DOHH2 (cell line): ENCODE results near the gene HOXD9.

Source experiments
- H3F3A ChIP-seq: fragments of 200-600 bp; sonication (generic), shearing (Covaris generic); 2 replicates; pipeline ENCODE4 v1.6.0; 2016; ENCODE audit warnings: antibody characterized with exemption, mild to moderate bottlenecking; ENCODE audit not compliant: control insufficient read depth, insufficient read depth
- H3K27ac ChIP-seq: fragments of 200-600 bp; sonication (generic); 2 replicates; pipeline ENCODE4 v1.5.1; 2014; ENCODE audit warnings: low read depth, mild to moderate bottlenecking, low read length, moderate library complexity
- H3K27me3 ChIP-seq: fragments of 200-600 bp; sonication (generic); 2 replicates; pipeline ENCODE4 v1.6.1; 2014; ENCODE audit warnings: mild to moderate bottlenecking, low read length, mixed read lengths; ENCODE audit not compliant: control insufficient read depth
- H3K36me3 ChIP-seq: fragments of 200-600 bp; sonication (generic); 2 replicates; pipeline ENCODE4 v1.6.1; 2014; ENCODE audit warnings: mild to moderate bottlenecking, low read length, moderate library complexity, mixed read lengths; ENCODE audit not compliant: control insufficient read depth
- H3K4me1 ChIP-seq: fragments of 200-600 bp; sonication (generic); 2 replicates; pipeline ENCODE4 v1.6.1; 2014; ENCODE audit warnings: mild to moderate bottlenecking, low read length, mixed read lengths; ENCODE audit not compliant: control insufficient read depth
- H3K4me2 ChIP-seq: fragments of 200-600 bp; sonication (generic); 2 replicates; pipeline ENCODE4 v1.6.0; 2014; ENCODE audit warnings: mild to moderate bottlenecking, low read length, moderate library complexity
- H3K4me3 ChIP-seq: fragments of 200-600 bp; sonication (generic); 2 replicates; pipeline ENCODE4 v1.5.1; 2014; ENCODE audit warnings: mild to moderate bottlenecking, low read length, mixed read lengths
- H3K79me2 ChIP-seq: fragments of 200-600 bp; sonication (generic); 2 replicates; pipeline ENCODE4 v1.6.1; 2014; ENCODE audit warnings: mild to moderate bottlenecking, low read length, mixed read lengths; ENCODE audit not compliant: control insufficient read depth
- H3K9me2 ChIP-seq: fragments of 200-600 bp; sonication (generic); replicated peaks from 2 replicates; pipeline ENCODE4 v1.6.1; 2014; ENCODE audit warnings: mild to moderate bottlenecking, low read length, mixed read lengths; ENCODE audit not compliant: control insufficient read depth
- H3K9me3 ChIP-seq: fragments of 200-600 bp; sonication (generic); 2 replicates; pipeline ENCODE4 v1.6.1; 2014; ENCODE audit warnings: antibody characterized with exemption, low read length, mixed read lengths; ENCODE audit not compliant: control insufficient read depth, insufficient read depth
- H4K20me1 ChIP-seq: fragments of 200-600 bp; sonication (generic); 2 replicates; pipeline ENCODE4 v1.6.0; 2014; ENCODE audit warnings: low read depth, mild to moderate bottlenecking, antibody characterized with exemption, low read length, moderate library complexity; ENCODE audit not compliant: control insufficient read depth, insufficient read depth
- CTCF ChIP-seq: fragments of 200-600 bp; sonication (generic); IDR thresholded peaks from one replicate; pipeline ENCODE4 v1.5.1; 2014; ENCODE audit warnings: antibody characterized with exemption, mild to moderate bottlenecking, low read depth, low read length; ENCODE audit not compliant: poor library complexity, severe bottlenecking
- EZH2phosphoT487 ChIP-seq: fragments of 200-600 bp; sonication (generic); IDR thresholded peaks from 2 replicates; pipeline ENCODE4 v1.6.1; 2017; ENCODE audit warnings: borderline replicate concordance, mild to moderate bottlenecking, antibody characterized with exemption, low read length, moderate library complexity, mixed read lengths

HOXD9 gene

GRCh38 chr2:176152350-176153181 lies 30.0 kb downstream of the HOXD9 start:
- Histone ChIP-seq H3K27ac (no peak overlapping the region), H3K79me2 (no peaks in the 10 kb centered on the region), H3K36me3 (no peaks in the 10 kb centered on the region), H3F3A (no peaks in the 10 kb centered on the region), H3K9me2 (no peaks in the 10 kb centered on the region), H4K20me1 (no peaks in the 10 kb centered on the region), H3K4me2 (no peak overlapping the region), H3K27me3 (no peaks in the 10 kb centered on the region; the same call in 1 of the 2 replicates), H3K4me3 (no peak overlapping the region), H3K9me3 (no peaks in the 10 kb centered on the region), H3K4me1 (no peaks in the 10 kb centered on the region)
- TF ChIP-seq CTCF: no peak
- no peak for TF ChIP-seq EZH2phosphoT487

DNA sequence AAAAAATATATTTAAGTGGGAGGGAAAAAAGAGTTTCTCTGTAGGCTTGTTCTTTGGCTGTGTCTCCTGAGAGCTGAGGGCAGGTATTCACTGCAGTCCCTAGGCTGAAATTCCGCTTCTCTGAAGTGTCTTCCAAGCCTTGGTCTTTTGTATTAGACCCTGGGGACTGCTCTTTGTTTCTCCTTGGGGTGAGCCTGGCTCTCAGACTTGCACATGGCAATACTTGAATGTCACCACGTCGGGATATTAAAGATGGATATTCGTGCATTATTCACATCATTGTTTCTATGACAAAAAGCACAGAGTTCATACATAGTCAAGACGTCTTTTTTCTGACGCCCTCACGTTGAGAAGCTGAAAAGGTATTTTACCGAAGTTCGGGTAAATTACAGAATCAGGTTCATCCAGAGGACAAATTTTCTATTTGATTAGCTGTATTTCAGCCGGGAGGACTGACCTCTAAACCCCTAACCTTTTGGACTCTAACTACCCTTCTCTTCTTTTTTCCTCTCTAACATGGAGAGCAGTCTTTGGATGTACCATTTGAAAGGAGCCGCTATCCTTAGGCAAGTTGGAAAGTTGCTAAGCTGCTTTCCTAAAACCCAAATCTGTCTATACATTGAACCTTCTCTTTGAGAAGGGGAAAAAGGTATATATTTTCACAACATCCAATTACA lies 32.2 kb downstream of the HOXD9 start:
- Histone ChIP-seq H3F3A (no peaks in the 10 kb centered on the region), H3K79me2 (no peaks in the 10 kb centered on the region), H3K9me3 (no peaks in the 10 kb centered on the region), H3K9me2 (no peaks in the 10 kb centered on the region), H3K4me3 (no peak overlapping the region), H3K27me3 (no peaks in the 10 kb centered on the region), H3K4me1 (no peaks in the 10 kb centered on the region), H3K36me3 (no peaks in the 10 kb centered on the region), H3K4me2 (no peak overlapping the region), H3K27ac (no peak overlapping the region), H4K20me1 (no peaks in the 10 kb centered on the region)
- TF ChIP-seq EZH2phosphoT487 (no peak), CTCF (no peak)

GRCh38 chr2:176155356-176156044 lies 33.0 kb downstream of the HOXD9 start:
- no peaks in the 10 kb centered on the region for H3F3A ChIP-seq
- no peaks in the 10 kb centered on the region for H3K4me1 ChIP-seq
- TF ChIP-seq CTCF (no peak), EZH2phosphoT487 (no peak)
- H3K9me2 ChIP-seq: no peaks in the 10 kb centered on the region
- no peaks in the 10 kb centered on the region for H3K27me3 ChIP-seq
- H3K79me2 ChIP-seq: no peaks in the 10 kb centered on the region
- no peaks in the 10 kb centered on the region; the same call in 1 of the 2 replicates for H3K9me3 ChIP-seq
- no peak overlapping the region for H3K4me2 ChIP-seq
- no peak overlapping the region for H3K27ac ChIP-seq
- no peak overlapping the region for H3K4me3 ChIP-seq
- no peaks in the 10 kb centered on the region for H4K20me1 ChIP-seq
- H3K36me3 ChIP-seq: no peaks in the 10 kb centered on the region
